NCI-H748 (cell line): ENCODE results near the gene PYGO2.
A peak's percentile ranks its signal among the peaks of the same experiment; 100 is the strongest.
"Not testable (repeated sequence)": the region's sequence is repeated elsewhere in the genome, so short reads cannot be mapped to it uniquely, and the experiment has no call there.

Experiments
- DNase-seq: peaks from one replicate; lab custom pipeline; 2025; ENCODE audit not compliant: unreplicated experiment; lab: John Stamatoyannopoulos, UW

Gene PYGO2

GRCh38 chr1:154982897-154983648, 21.5 kb upstream of the PYGO2 start, which contains the start of gene FLAD1:
TSS of gene FLAD1 (plus strand) at chr1:154983344. CDS start at chr1:154983695, 351 bp downstream.
- peak; percentile 100 for DNase-seq

GRCh38 chr1:154982341-154982740, 20.8 kb upstream of the PYGO2 start:
- DNase-seq, result peak; percentile 27

- no peak for DNase-seq
Measured at GRCh38 chr1:154978360-154978759, 16.8 kb upstream of the PYGO2 start.

GRCh38 chr1:154977762-154978161, 16.2 kb upstream of the PYGO2 start:
- not testable (repeated sequence) for DNase-seq

GRCh38 chr1:154975409-154976059, 14.0 kb upstream of the PYGO2 start:
- DNase-seq, result peak; percentile 60

GRCh38 chr1:154974808-154975408, 13.3 kb upstream of the PYGO2 start:
- peak; percentile 96 for DNase-seq

GRCh38 chr1:154974102-154974807, 12.7 kb upstream of the PYGO2 start, which contains the start of gene CKS1B:
TSS of gene CKS1B (plus strand) at chr1:154974681. CDS start at chr1:154974746, 65 bp downstream.
- peak; percentile 100 for DNase-seq

- peak; percentile 95 for DNase-seq
Measured at GRCh38 chr1:154973344-154974101, 11.9 kb upstream of the PYGO2 start.

GRCh38 chr1:154972517-154973343, 11.1 kb upstream of the PYGO2 start:
- no peak for DNase-seq

- no peak for DNase-seq
Measured at GRCh38 chr1:154972213-154972516, 10.6 kb upstream of the PYGO2 start.

- DNase-seq, result no peak
Measured at GRCh38 chr1:154971341-154971998, 9.9 kb upstream of the PYGO2 start.

GRCh38 chr1:154970631-154971340, 9.2 kb upstream of the PYGO2 start, which contains the start of gene SHC1:
TSS of gene SHC1 (minus strand) at chr1:154970747. CDS start at chr1:154970526, 221 bp downstream.
- DNase-seq, result peak; percentile 59

GRCh38 chr1:154969860-154970452, 8.4 kb upstream of the PYGO2 start:
- no peak for DNase-seq

GRCh38 chr1:154969246-154969645, 7.7 kb upstream of the PYGO2 start:
- no peak for DNase-seq

- no peak for DNase-seq
Measured at GRCh38 chr1:154968731-154969130, 7.1 kb upstream of the PYGO2 start.

GRCh38 chr1:154967331-154967950, 5.9 kb upstream of the PYGO2 start:
- DNase-seq, result no peak

GRCh38 chr1:154966111-154966510, 4.5 kb upstream of the PYGO2 start:
- no peak for DNase-seq

GRCh38 chr1:154964359-154964758, 2.8 kb upstream of the PYGO2 start:
- no peak for DNase-seq
